Upper lobe of right lung (tissue), 1 donor: ENCODE measurements around the gene CLK4. TPM values are rescaled to one million over a fixed set of nuclear protein-coding genes. Genes with fewer than 3 reads are reported as not detected.

ENCODE experiments used
- ATAC-seq: fragments of 200-7000 bp; cut with Tn5 transposase; one replicate; pipeline ENCODE4 v1.9.1; 2020; ENCODE audit warnings: mild to moderate bottlenecking, moderate library complexity
- DNase-seq: peaks from one replicate; pipeline ENCODE4 v3.0.0-alpha.2; 2020
- H3K27ac ChIP-seq: fragments of 200-600 bp; one replicate; pipeline ENCODE4 v1.8.0; 2022
- H3K27me3 ChIP-seq: fragments of 200-600 bp; one replicate; pipeline ENCODE4 v1.8.0; 2022; ENCODE audit warnings: mild to moderate bottlenecking
- H3K36me3 ChIP-seq: fragments of 200-600 bp; one replicate; pipeline ENCODE4 v1.8.0; 2022
- H3K4me1 ChIP-seq: fragments of 200-600 bp; one replicate; pipeline ENCODE4 v1.8.0; 2022
- H3K4me3 ChIP-seq: fragments of 200-600 bp; one replicate; pipeline ENCODE4 v1.8.0; 2022; ENCODE audit warnings: mild to moderate bottlenecking
- H3K9me3 ChIP-seq: fragments of 200-600 bp; one replicate; pipeline ENCODE4 v1.8.0; 2022
- CTCF ChIP-seq: fragments of 200-600 bp; IDR thresholded peaks from one replicate; pipeline ENCODE4 v1.8.0; 2022; ENCODE audit warnings: antibody characterized with exemption
- intact Hi-C: fragments of 100-400 bp; cut with DNase I; formaldehyde crosslinking; loops from one replicate; pipeline ENCODE4 v1.11.0; 2022
- total RNA-seq: library from RNA; stranded (reverse); fragmentation: NEBNext Ultra II Directional; extraction: Animal tissue kit (Norgen Biotek cat#: 25700); gene quantifications from one replicate; pipeline ENCODE4 v1.2.1, GENCODE V29; 2021
- donor health status: DM: no; HTN: yes; CAD: no; lungs with severe emphysema.

The CLK4 gene
- total RNA-seq, 1 donor from 2014 or later, result 35.4 TPM

- no peak overlapping the region for H3K27ac ChIP-seq
- no peak for TF ChIP-seq CTCF
- H3K36me3 ChIP-seq, result no peaks in the 10 kb centered on the region
- no peak overlapping the region for H3K4me3 ChIP-seq
- DNase-seq (peak; percentile 43), ATAC-seq (no peak)
- H3K4me1 ChIP-seq, result no peaks in the 10 kb centered on the region
- intact Hi-C loops, result no loop called here
- no peaks in the 10 kb centered on the region for H3K27me3 ChIP-seq
- no peaks in the 10 kb centered on the region for H3K9me3 ChIP-seq
Measured at GRCh38 chr5:178557416-178557815, 69.4 kb downstream of the CLK4 start.

DNA sequence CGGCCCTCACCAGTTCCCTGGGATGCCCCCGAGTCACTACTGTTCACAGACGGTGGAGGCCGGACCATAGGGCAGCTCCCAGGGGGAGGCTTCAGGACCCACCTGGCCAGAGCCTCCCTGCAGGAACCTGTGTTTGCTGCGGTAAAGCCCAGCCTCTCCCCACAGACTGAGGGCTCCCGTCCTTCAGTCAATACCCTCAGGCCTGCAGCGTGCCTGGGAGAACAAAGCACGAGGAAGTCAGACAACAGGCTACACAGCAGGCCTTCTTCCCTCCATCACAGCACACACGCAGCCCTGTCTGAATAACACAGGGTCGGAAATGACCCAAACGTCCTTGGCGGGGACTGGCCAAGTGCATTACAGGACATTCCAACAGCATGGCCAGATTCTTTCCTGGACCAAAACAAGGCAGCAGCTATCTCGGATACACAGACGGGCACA, 71.1 kb downstream of the CLK4 start:
- no peak for ATAC-seq
- intact Hi-C loops, result no loop called here
- no peak for TF ChIP-seq CTCF
- no peak overlapping the region for H3K27ac ChIP-seq
- H3K4me3 ChIP-seq, result no peak overlapping the region
- peak; percentile 32 for DNase-seq
- no peaks in the 10 kb centered on the region for H3K4me1 ChIP-seq
- H3K36me3 ChIP-seq, result no peaks in the 10 kb centered on the region
- no peaks in the 10 kb centered on the region for H3K9me3 ChIP-seq
- no peaks in the 10 kb centered on the region for H3K27me3 ChIP-seq

GRCh38 chr5:178555005-178555404, 71.8 kb downstream of the CLK4 start:
- H3K36me3 ChIP-seq, result no peaks in the 10 kb centered on the region
- ATAC-seq (no peak), DNase-seq (no peak)
- no peak overlapping the region for H3K4me3 ChIP-seq
- H3K9me3 ChIP-seq, result no peaks in the 10 kb centered on the region
- intact Hi-C loops, result no loop called here
- H3K27ac ChIP-seq, result no peak overlapping the region
- no peaks in the 10 kb centered on the region for H3K27me3 ChIP-seq
- H3K4me1 ChIP-seq, result no peaks in the 10 kb centered on the region
- TF ChIP-seq CTCF, result no peak

GRCh38 chr5:178554311-178554710, 72.5 kb downstream of the CLK4 start:
- intact Hi-C loops, result no loop called here
- no peaks in the 10 kb centered on the region for H3K36me3 ChIP-seq
- H3K4me3 ChIP-seq, result no peak overlapping the region
- DNase-seq (peak; percentile 29), ATAC-seq (no peak)
- no peak for TF ChIP-seq CTCF
- no peaks in the 10 kb centered on the region for H3K9me3 ChIP-seq
- H3K27ac ChIP-seq, result no peak overlapping the region
- H3K27me3 ChIP-seq, result no peaks in the 10 kb centered on the region
- H3K4me1 ChIP-seq, result no peaks in the 10 kb centered on the region

DNA sequence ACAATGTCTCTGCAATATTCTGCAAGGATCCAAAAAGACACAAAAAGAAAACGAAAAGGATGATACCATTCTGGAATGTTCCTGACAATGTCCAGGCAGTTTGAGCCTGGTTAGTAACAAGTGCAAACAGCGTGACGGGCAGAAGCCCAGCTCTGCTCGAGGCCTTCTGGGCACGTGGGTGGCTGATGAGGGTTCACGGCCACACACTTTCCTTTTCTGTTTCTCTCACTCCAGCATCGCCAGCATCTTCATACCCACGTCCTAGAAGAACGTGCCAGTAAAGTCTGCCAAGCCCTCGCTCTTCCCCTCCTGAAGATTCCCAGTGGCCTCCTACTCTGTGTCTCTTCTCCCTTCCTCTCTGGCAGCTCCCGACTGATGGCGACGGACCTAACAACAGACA, 73.3 kb downstream of the CLK4 start:
- Histone ChIP-seq H3K4me1 (no peaks in the 10 kb centered on the region), H3K27ac (no peak overlapping the region), H3K9me3 (no peaks in the 10 kb centered on the region), H3K36me3 (no peaks in the 10 kb centered on the region), H3K27me3 (no peaks in the 10 kb centered on the region), H3K4me3 (no peak overlapping the region)
- ATAC-seq (no peak), DNase-seq (no peak)
- no peak for TF ChIP-seq CTCF
- intact Hi-C loops, result no loop called here

Other genes with a start within 250 kb of the CLK4 start
- gene COL23A1, start 36.7 kb downstream of the CLK4 start, total RNA-seq, result 2.0 TPM
- 13.3 TPM for gene ZNF354A, start 103.6 kb upstream of the CLK4 start, total RNA-seq
- 15.7 TPM for gene ZNF354B, start 232.9 kb upstream of the CLK4 start, total RNA-seq